NCI-H2227 (cell line): ENCODE measurements around the gene TJP1.
"Not testable (repeated sequence)": the region's sequence is repeated elsewhere in the genome, so short reads cannot be mapped to it uniquely, and the experiment has no call there.

Experiments used
- DNase-seq: peaks from one replicate; lab custom pipeline; 2025; ENCODE audit not compliant: unreplicated experiment; lab: John Stamatoyannopoulos, UW

Gene TJP1

GRCh38 chr15:29800491-29801366 lies 21.5 kb downstream of the TJP1 start:
- DNase-seq = no peak

- no peak for DNase-seq
Measured at GRCh38 chr15:29799859-29800258, 22.4 kb downstream of the TJP1 start.

GRCh38 chr15:29795610-29796009 lies 26.7 kb downstream of the TJP1 start:
- DNase-seq = no peak

- no peak for DNase-seq
Measured at GRCh38 chr15:29792426-29793159, 29.7 kb downstream of the TJP1 start.

- no peak for DNase-seq
Measured at GRCh38 chr15:29790607-29791006, 31.7 kb downstream of the TJP1 start.

GRCh38 chr15:29789871-29790270 lies 32.4 kb downstream of the TJP1 start:
- no peak for DNase-seq

- no peak for DNase-seq
Measured at GRCh38 chr15:29788433-29789034, 33.7 kb downstream of the TJP1 start.

- no peak for DNase-seq
Measured at GRCh38 chr15:29787767-29788166, 34.5 kb downstream of the TJP1 start.

GRCh38 chr15:29785642-29786041 lies 36.6 kb downstream of the TJP1 start:
- no peak for DNase-seq

- no peak for DNase-seq
Measured at GRCh38 chr15:29785136-29785535, 37.1 kb downstream of the TJP1 start.

- DNase-seq = no peak
Measured at GRCh38 chr15:29784413-29784812, 37.9 kb downstream of the TJP1 start.

GRCh38 chr15:29782816-29783215 lies 39.5 kb downstream of the TJP1 start:
- not testable (repeated sequence) for DNase-seq

- no peak for DNase-seq
Measured at GRCh38 chr15:29778382-29778781, 43.9 kb downstream of the TJP1 start.

GRCh38 chr15:29776859-29777258 lies 45.4 kb downstream of the TJP1 start:
- no peak for DNase-seq

- no peak for DNase-seq
Measured at GRCh38 chr15:29774900-29775299, 47.4 kb downstream of the TJP1 start.

- DNase-seq = no peak
Measured at GRCh38 chr15:29773816-29774215, 48.5 kb downstream of the TJP1 start.

- no peak for DNase-seq
Measured at GRCh38 chr15:29773000-29773399, 49.3 kb downstream of the TJP1 start.

- no peak for DNase-seq
Measured at GRCh38 chr15:29770796-29771195, 51.5 kb downstream of the TJP1 start.

- no peak for DNase-seq
Measured at GRCh38 chr15:29765898-29766527, 56.3 kb downstream of the TJP1 start.

- DNase-seq = no peak
Measured at GRCh38 chr15:29765234-29765841, 56.9 kb downstream of the TJP1 start.

GRCh38 chr15:29759596-29759995 lies 62.7 kb downstream of the TJP1 start:
- DNase-seq = no peak
